GM23248 (cell line): ENCODE data around the gene SPPL2C.

Experiments
- EZH2 ChIP-seq: fragments of 200-600 bp; sonication (generic); IDR thresholded peaks from 2 replicates; pipeline ENCODE4 v1.6.1; 2018; ENCODE audit warnings: antibody characterized with exemption, mild to moderate bottlenecking; ENCODE audit not compliant: insufficient read depth, poor library complexity, severe bottlenecking
- EZH2phosphoT487 ChIP-seq: fragments of 200-600 bp; sonication (generic); IDR thresholded peaks from 2 replicates; pipeline ENCODE4 v1.6.1; 2018; ENCODE audit warnings: antibody characterized with exemption, moderate library complexity, mild to moderate bottlenecking, low read depth; ENCODE audit not compliant: insufficient read depth

DNA sequence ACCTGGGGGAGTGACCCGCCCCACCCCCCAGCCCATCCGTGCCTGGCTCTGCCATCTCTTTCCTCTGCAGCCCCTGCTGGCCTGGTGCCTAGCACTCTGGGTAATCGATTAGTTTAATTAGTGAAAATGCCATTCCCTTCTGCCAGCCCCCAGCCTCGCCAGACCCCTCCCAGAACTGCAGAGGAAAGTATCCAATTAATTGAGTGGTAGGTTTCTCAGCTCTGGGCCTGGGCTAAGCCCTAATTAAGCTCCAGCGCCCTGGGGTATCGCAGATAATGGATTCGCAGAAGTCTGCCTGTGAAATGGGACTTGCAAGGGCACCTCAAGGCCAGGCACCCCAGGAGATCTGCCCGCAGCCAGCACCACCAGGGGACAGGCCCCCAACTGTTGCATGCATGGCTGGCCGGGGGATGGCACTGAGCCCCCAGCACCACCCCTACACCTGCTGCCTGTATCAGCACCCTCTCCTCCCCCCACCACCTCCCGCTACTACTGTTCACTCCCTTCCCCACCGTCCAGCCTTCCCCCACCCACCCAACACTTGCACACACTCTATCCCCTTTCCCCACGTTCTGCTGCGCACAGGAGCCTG, 19.7 kb upstream of the SPPL2C start:
- TF ChIP-seq EZH2phosphoT487 (no peak), EZH2 (no peak)
